Hepatocyte (in vitro differentiated cells): Measurements from ENCODE around the gene KRT86. TPM values are rescaled to one million over a fixed set of nuclear protein-coding genes. Genes with fewer than 3 reads are reported as not detected.

ENCODE experiments used
- DNase-seq: peaks from one replicate; pipeline ENCODE4 v3.0.0-alpha.2; 2016; ENCODE audit warnings: low spot score
- H2AFZ ChIP-seq: fragments of 200-600 bp; sonication (generic); 2 replicates; pipeline ENCODE4 v1.6.0; 2016; ENCODE audit warnings: antibody characterized with exemption, mild to moderate bottlenecking
- H3K27ac ChIP-seq: fragments of 200-600 bp; sonication (generic); 2 replicates; pipeline ENCODE4 v1.5.1; 2016; ENCODE audit warnings: mild to moderate bottlenecking
- H3K27me3 ChIP-seq: fragments of 200-600 bp; sonication (generic); 2 replicates; pipeline ENCODE4 v1.6.1; 2016
- H3K36me3 ChIP-seq: fragments of 200-600 bp; sonication (generic); replicated peaks from 2 replicates; pipeline ENCODE4 v1.5.1; 2016; ENCODE audit warnings: low read depth; ENCODE audit not compliant: insufficient read depth
- H3K4me1 ChIP-seq: fragments of 200-600 bp; sonication (generic); 2 replicates; pipeline ENCODE4 v1.5.1; 2016; ENCODE audit warnings: mild to moderate bottlenecking, moderate library complexity; ENCODE audit not compliant: insufficient read depth
- H3K4me2 ChIP-seq: fragments of 200-600 bp; sonication (generic); 2 replicates; pipeline ENCODE4 v1.6.0; 2016
- H3K4me3 ChIP-seq: fragments of 200-600 bp; sonication (generic); 2 replicates; pipeline ENCODE4 v1.5.1; 2016; ENCODE audit warnings: mild to moderate bottlenecking
- H3K79me2 ChIP-seq: fragments of 200-600 bp; sonication (generic); 2 replicates; pipeline ENCODE4 v1.6.0; 2017; ENCODE audit warnings: mild to moderate bottlenecking
- H3K9me2 ChIP-seq: fragments of 200-600 bp; sonication (generic); replicated peaks from 2 replicates; pipeline ENCODE4 v1.6.0; 2017; ENCODE audit warnings: mild to moderate bottlenecking; ENCODE audit not compliant: insufficient read depth
- H3K9me3 ChIP-seq: fragments of 200-600 bp; sonication (generic); 2 replicates; pipeline ENCODE4 v1.5.1; 2016; ENCODE audit warnings: low read depth, mild to moderate bottlenecking
- H4K20me1 ChIP-seq: fragments of 200-600 bp; sonication (generic); 2 replicates; pipeline ENCODE4 v1.6.0; 2016; ENCODE audit warnings: mild to moderate bottlenecking; ENCODE audit not compliant: insufficient read depth, poor library complexity, severe bottlenecking
- CTCF ChIP-seq: fragments of 200-600 bp; sonication (generic); IDR thresholded peaks from 2 replicates; pipeline ENCODE4 v1.5.1; 2016; ENCODE audit warnings: antibody characterized with exemption, mild to moderate bottlenecking; ENCODE audit not compliant: poor library complexity
- EZH2 ChIP-seq: fragments of 200-600 bp; sonication (generic); IDR thresholded peaks from 2 replicates; pipeline ENCODE4 v1.6.1; 2016; ENCODE audit warnings: antibody characterized with exemption, mild to moderate bottlenecking, borderline replicate concordance
- EZH2phosphoT487 ChIP-seq: fragments of 200-600 bp; sonication (generic); IDR thresholded peaks from one replicate; pipeline ENCODE4 v1.6.1; 2018; ENCODE audit warnings: antibody characterized with exemption, mild to moderate bottlenecking, low read depth, moderate library complexity; ENCODE audit not compliant: unreplicated experiment, severe bottlenecking
- WGBS: methylation state at CpG from one replicate; pipeline ENCODE4 v1.1.6; 2016; ENCODE audit warnings: low lambda C conversion rate; ENCODE audit errors: missing lambda C conversion rate; 5-methylcytosine and 5-hydroxymethylcytosine counted together
- polyA plus RNA-seq: library from polyadenylated mRNA; unstranded; fragments of >200 nt; fragmentation: Nextera tagmentation; extraction: Ambion mirVana; gene quantifications from 2 replicates; pipeline ENCODE4 v1.2.1, GENCODE V29; 2016
- total RNA-seq: library from RNA; depleted of rRNA; stranded (reverse); fragments of >200 nt; gene quantifications from 2 replicates; pipeline ENCODE4 v1.2.3, GENCODE V29; 2014

Gene KRT86
- total and polyA plus RNA-seq, 2 experiments from 2014 or later: 0.40 TPM; not detected in 1

- no peak overlapping the region for H2AFZ ChIP-seq
- H3K4me1 ChIP-seq: no peaks in the 10 kb centered on the region
- H3K27me3 ChIP-seq: peaks cover 3% of the 10 kb centered on the region
- H3K4me3 ChIP-seq: no peak overlapping the region
- no peak for DNase-seq
- no peak overlapping the region for H3K4me2 ChIP-seq
- WGBS: 83% methylated on average over 3 of the region's 3 CpGs
- H4K20me1 ChIP-seq: no peaks in the 10 kb centered on the region
- H3K9me3 ChIP-seq: no peaks in the 10 kb centered on the region
- TF ChIP-seq EZH2 (no peak), CTCF (no peak), EZH2phosphoT487 (no peak)
- H3K27ac ChIP-seq: no peak overlapping the region
- no peaks in the 10 kb centered on the region for H3K79me2 ChIP-seq
- H3K36me3 ChIP-seq: no peaks in the 10 kb centered on the region
- no peaks in the 10 kb centered on the region for H3K9me2 ChIP-seq
These were observed 79.3 kb downstream of the KRT86 start for GRCh38 chr12:52353766-52354165.

GRCh38 chr12:52354200-52354599, 79.8 kb downstream of the KRT86 start:
- no peaks in the 10 kb centered on the region for H3K9me3 ChIP-seq
- H3K4me2 ChIP-seq: no peak overlapping the region
- no peaks in the 10 kb centered on the region for H3K9me2 ChIP-seq
- H2AFZ ChIP-seq: no peak overlapping the region
- WGBS: 54% methylated on average over 5 of the region's 5 CpGs
- H4K20me1 ChIP-seq: no peaks in the 10 kb centered on the region
- no peaks in the 10 kb centered on the region for H3K79me2 ChIP-seq
- H3K4me3 ChIP-seq: no peak overlapping the region
- peaks cover 3% of the 10 kb centered on the region for H3K27me3 ChIP-seq
- TF ChIP-seq EZH2phosphoT487 (no peak), CTCF (no peak), EZH2 (no peak)
- H3K4me1 ChIP-seq: no peaks in the 10 kb centered on the region
- H3K27ac ChIP-seq: no peak overlapping the region
- no peaks in the 10 kb centered on the region for H3K36me3 ChIP-seq
- DNase-seq: no peak

- Histone ChIP-seq H3K79me2 (no peaks in the 10 kb centered on the region), H3K27ac (no peak overlapping the region), H3K27me3 (peaks cover 3% of the 10 kb centered on the region), H2AFZ (no peak overlapping the region), H3K9me2 (no peaks in the 10 kb centered on the region), H3K36me3 (no peaks in the 10 kb centered on the region), H3K4me3 (no peak overlapping the region), H3K4me2 (no peak overlapping the region), H4K20me1 (no peaks in the 10 kb centered on the region), H3K4me1 (no peaks in the 10 kb centered on the region), H3K9me3 (no peaks in the 10 kb centered on the region)
- DNase-seq: no peak
- TF ChIP-seq CTCF: no peak
- TF ChIP-seq EZH2phosphoT487: no peak
- no peak for TF ChIP-seq EZH2
- 86% methylated on average over 8 of the region's 8 CpGs for WGBS
These were observed 80.7 kb downstream of the KRT86 start for GRCh38 chr12:52355176-52355575.
